ENCODE results near the gene SORT1. TPM values are rescaled to one million over a fixed set of nuclear protein-coding genes. Genes with fewer than 3 reads are reported as not detected.
"Not testable (repeated sequence)": the region's sequence is repeated elsewhere in the genome, so short reads cannot be mapped to it uniquely, and the experiment has no call there.

SORT1 gene
- total RNA-seq, 1 donor from 2014 or later, result 121 TPM

GRCh38 chr1:109312978-109313775 lies 84.5 kb downstream of the SORT1 start:
- DNase-seq (ENCODE audit: missing footprints) (peak; percentile 55), ATAC-seq (peak; percentile 36)
- intact Hi-C loops (cut with DNase I), result no loop called here

DNA sequence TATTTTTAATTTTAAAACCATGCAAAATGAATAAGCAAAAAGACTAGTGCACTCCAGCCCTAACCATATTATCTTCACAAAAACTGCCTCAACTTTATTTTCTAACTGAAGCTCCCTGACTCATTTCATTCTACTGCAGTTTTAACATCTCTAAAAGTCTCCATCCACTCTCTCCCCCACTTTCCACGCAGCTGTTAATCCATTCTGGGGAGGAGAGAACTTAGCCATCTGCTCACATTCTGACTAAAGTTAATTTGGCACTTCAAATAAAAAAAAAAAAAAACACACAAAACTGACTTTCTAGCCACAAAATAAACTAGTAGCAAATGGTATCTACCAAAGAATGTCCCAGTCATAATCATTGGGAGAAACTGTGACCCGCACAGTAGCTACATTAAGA lies 85.5 kb downstream of the SORT1 start:
- DNase-seq (ENCODE audit: missing footprints), result no peak
- ATAC-seq, result no peak
- intact Hi-C loops (cut with DNase I), result no loop called here

GRCh38 chr1:109309347-109309746 lies 88.4 kb downstream of the SORT1 start:
- DNase-seq (ENCODE audit: missing footprints) (no peak), ATAC-seq (no peak)
- intact Hi-C loops (cut with DNase I), result no loop called here

DNA sequence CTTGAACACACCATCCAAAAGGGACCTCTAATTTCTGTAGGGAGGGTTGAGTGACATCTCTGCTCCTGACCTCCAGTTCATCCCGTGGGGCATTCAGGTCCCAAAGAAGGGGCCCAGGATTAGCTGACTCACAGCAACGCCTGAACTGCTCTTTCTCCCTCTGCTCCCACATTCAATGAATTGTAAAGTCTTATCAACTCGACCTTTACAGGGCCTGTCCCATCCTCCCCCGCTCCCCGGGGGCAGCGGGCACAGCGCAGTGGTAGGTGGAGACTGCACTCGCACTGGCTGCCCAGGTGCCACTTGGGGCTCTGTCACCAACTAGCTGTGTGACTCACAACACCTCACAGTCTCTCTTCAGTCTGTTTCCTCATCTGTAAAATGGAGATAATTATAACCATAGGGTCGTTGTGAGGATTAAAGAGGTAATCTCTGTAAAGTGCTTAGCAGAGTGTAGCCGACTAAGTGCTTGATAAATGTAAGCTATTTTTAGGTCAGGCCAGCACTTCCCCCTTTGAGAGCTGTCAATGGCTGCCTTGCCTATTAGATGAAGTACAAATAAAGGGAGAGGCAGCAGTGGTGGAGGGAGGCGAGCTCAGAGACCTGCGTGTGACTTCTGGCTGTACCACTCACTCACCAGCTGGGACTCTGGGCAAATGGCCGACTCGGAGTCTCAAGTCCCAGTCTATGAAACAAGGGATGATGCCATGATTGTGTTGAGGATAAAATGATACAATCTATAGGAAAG lies 90.3 kb downstream of the SORT1 start:
- intact Hi-C loops (cut with DNase I), result no loop called here

DNA sequence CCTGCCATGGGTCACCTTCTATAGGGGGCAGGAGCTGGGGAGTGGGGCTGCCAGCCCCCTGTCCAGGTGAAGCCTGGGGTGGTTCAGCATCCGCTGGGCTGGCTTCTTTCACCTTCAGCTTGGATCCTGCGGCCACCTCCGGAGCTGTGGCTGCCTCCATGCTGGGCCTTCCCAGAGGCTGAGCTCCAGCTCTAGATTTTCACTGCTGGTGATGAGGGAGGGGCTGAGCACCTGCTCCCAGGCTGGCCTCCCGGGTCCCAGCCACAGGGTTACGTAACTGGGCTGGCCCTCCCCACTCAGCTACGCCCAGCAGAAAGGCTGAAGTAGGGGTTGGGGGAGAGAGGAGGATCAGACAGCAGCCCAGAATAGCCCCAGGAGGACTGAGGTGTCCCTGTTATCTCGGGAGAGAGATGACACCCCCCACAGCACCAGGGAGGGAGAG lies 90.9 kb downstream of the SORT1 start, which contains the start of gene MYBPHL:
MYBPHL (minus strand) TSS at position 180 of the 442 bp plus-strand sequence; CDS start at position 160, 20 bp downstream.
- DNase-seq (ENCODE audit: missing footprints) (no peak), ATAC-seq (no peak)
- intact Hi-C loops (cut with DNase I), result no loop called here

More for the DNA sequence above, 90.3 kb downstream of the SORT1 start:
- ATAC-seq (peak; percentile 86), DNase-seq (ENCODE audit: missing footprints) (no peak)

GRCh38 chr1:109305991-109306390 lies 91.7 kb downstream of the SORT1 start:
- DNase-seq (ENCODE audit: missing footprints); intact Hi-C loops (cut with DNase I); ATAC-seq: not testable (repeated sequence)

DNA sequence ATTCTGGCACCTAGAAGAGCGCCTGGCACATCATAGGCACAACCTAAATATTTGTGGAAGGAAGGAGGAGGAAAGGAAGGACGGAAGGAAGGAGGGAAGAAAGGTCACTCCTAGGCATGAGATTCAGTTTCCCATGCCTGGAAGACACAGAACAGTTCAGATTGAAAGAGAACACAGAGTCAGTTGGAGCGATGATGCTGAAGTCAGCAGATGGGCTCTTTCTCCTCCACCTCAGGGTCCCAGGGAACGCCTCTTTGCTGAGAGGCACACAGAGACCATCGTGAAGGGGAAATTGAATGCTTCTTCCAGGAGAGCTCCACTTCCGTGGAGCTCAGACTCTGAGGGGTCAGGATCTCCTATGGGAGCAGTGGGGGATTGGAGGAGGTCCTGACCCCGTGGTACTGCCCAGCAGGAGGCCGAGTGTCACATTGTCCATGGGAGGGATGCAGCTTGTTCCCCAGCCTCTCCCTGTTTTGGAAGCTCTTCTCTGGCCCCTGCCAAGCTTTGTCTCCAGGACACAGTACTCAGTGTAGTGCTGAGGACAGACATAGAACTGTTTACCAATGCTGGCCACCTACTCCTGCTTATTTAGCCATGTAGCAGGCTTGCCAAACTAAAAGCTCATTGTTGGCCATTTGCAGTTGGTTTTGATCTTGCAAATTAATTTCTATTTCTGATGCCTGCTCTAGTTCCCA lies 93.3 kb downstream of the SORT1 start:
- intact Hi-C loops (cut with DNase I), result no loop called here
- ATAC-seq (peak; percentile 65), DNase-seq (ENCODE audit: missing footprints) (no peak)

- intact Hi-C loops (cut with DNase I), result no loop called here
- ATAC-seq (no peak), DNase-seq (ENCODE audit: missing footprints) (no peak)
These were observed 95.8 kb downstream of the SORT1 start for GRCh38 chr1:109301874-109302273.

DNA sequence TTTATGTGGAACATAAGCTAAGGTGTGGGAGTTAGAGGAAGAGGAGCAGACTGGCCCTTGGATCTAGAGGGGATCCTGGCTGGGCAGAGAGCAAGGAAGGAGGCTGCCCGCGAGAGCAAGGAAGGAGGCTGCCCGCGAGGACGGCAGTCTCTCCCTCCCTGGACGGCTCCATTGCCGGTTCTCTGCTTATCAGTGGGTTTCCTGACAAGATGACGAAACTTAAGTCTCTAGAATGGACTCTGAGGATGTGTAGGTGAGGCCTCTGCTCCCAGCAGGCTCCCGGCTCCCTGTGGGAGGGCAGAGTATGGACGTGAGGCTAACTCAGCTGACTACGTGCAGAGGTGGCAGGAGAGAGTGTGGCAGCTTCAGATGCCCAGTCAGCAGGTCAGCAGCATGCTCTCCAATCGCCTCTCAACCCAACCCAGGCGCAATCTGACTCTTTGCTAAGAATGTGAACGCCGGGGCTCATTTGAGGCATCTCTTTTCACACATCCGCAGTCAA lies 97.0 kb downstream of the SORT1 start:
- ATAC-seq, result no peak
- intact Hi-C loops (cut with DNase I), result no loop called here
- DNase-seq (ENCODE audit: missing footprints), result no peak

DNA sequence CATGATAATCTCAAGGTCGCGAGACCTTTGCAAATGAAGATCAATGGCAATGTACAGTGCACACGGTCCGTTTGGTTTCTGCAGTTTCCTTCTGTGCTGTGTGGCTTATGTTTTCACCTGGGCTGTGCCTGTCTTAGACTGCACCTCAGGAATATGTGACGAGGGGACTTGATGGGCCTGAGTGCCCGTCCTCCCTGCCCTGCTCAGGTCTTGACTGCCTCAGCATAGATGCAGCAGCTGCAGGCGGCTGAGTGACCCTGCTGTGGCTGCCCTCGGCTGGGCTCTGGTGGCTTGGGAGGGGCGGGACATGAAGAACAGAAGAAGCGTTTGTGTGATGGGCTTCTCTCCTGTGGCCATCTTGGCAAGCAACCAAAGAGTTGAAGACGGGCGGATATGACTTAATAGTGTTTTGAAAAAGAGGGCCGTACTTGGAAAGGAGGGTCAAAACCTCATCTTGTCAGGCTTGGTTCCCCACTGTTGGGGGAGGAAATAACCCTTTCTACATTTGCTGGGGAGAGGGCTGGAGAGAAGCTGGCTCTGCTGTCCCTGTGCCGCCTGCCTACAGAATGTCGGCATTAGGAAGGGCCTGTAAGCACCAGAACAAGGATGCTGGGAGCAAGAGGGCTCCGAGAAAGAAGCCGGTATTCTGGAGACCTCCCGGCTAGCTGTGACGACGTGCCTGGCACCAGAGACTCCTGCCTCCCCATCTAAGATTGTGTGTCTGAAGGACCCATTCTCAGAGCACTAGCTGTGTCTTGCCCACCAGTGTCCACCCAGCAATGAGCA lies 98.0 kb downstream of the SORT1 start:
- ATAC-seq, result peak; percentile 75
- intact Hi-C loops (cut with DNase I), result no loop called here

GRCh38 chr1:109298666-109299557 lies 98.8 kb downstream of the SORT1 start:
- DNase-seq (ENCODE audit: missing footprints) (no peak), ATAC-seq (peak; percentile 62)
- intact Hi-C loops (cut with DNase I), result no loop called here

More for the DNA sequence above, 98.0 kb downstream of the SORT1 start:
- peak; percentile 79 for DNase-seq (ENCODE audit: missing footprints)

DNA sequence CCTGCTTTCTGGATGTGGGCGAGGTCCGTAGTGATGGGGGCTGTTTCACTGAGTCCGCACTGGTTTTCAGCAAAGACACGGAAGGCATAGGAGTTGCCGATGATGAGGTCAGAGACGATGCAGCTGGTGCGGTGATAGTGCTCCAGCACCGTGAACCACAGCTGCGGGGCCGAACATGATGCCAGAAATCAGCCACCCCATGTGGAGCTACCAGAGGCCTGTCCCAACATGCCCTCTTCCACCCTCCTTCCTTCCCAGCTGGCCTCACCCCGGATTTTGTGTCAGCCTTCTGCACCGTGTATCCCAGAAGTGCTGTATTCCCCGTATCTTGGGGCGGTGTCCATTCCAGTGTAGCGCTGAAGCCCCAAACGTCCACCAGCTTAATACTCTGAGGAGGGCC lies 100.9 kb downstream of the SORT1 start:
- DNase-seq (ENCODE audit: missing footprints) (no peak), ATAC-seq (no peak)
- intact Hi-C loops (cut with DNase I), result no loop called here

- ATAC-seq (no peak), DNase-seq (ENCODE audit: missing footprints) (no peak)
- intact Hi-C loops (cut with DNase I), result no loop called here
These were observed 101.9 kb downstream of the SORT1 start for GRCh38 chr1:109295712-109296415.

- ATAC-seq (no peak), DNase-seq (ENCODE audit: missing footprints) (no peak)
- intact Hi-C loops (cut with DNase I), result no loop called here
These were observed 103.2 kb downstream of the SORT1 start for GRCh38 chr1:109294481-109294880.

- no peak for DNase-seq (ENCODE audit: missing footprints)
- intact Hi-C loops (cut with DNase I), result no loop called here
- no peak for ATAC-seq
These were observed 104.7 kb downstream of the SORT1 start for GRCh38 chr1:109293026-109293425.

DNA sequence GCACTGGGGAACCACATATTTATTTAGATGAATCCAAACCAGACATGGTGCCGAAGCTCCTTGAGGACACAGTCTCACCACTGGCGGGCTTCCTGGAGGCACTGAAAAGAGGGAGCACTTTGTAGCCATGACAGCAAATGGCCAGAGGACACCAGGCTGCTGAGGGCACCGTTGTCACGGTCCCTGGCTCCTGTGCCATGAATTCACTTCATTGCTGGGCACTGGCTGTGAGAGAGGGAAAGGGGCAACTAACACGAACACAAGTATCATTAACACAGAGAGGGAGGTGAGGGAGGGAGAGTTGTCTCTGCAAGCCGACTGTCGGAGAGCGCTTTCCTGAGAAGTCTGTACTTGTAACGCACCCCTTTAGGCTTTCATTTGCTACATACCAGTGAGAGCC lies 105.4 kb downstream of the SORT1 start:
- ATAC-seq, result no peak
- no peak for DNase-seq (ENCODE audit: missing footprints)
- intact Hi-C loops (cut with DNase I), result no loop called here

DNA sequence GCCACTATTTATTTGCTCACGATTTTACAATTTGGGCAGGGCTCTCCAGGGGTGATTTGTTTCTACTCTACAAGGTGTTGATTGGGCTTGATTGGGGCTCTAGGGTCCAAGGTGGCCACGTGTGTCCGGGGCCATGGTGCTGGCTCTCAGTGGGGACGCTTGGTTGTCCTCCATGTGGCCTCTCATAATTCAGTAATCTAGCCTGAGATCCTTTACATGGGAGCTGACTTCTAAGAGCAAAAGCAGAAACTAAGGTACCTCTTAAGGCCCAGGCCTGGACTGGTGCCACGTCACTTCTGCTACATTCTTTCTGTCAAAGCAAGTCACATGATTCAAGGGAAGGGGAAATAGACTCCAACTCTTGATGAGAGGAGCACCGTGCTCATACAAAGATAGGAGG lies 106.7 kb downstream of the SORT1 start:
- DNase-seq (ENCODE audit: missing footprints) (no peak), ATAC-seq (no peak)
- intact Hi-C loops (cut with DNase I), result no loop called here
